GM21381 (cell line): ENCODE data around the gene DCDC1.
"Not testable (repeated sequence)": the region's sequence is repeated elsewhere in the genome, so short reads cannot be mapped to it uniquely, and the experiment has no call there.

Experiments
- ATAC-seq: cut with Tn5 transposase; IDR thresholded peaks from one replicate; pipeline ENCODE4 v1.9.1; 2021; ENCODE audit warnings: mild to moderate bottlenecking, moderate library complexity; ENCODE audit not compliant: unreplicated experiment

The DCDC1 gene

GRCh38 chr11:31337806-31338205 is 31.7 kb downstream of the DCDC1 start:
- no peak for ATAC-seq

- ATAC-seq: no peak
Observed at GRCh38 chr11:31328697-31329096, 40.8 kb downstream of the DCDC1 start.

GRCh38 chr11:31327417-31327816 is 42.1 kb downstream of the DCDC1 start:
- no peak for ATAC-seq

GRCh38 chr11:31326470-31327148 is 42.9 kb downstream of the DCDC1 start:
- ATAC-seq: peak; percentile 71

- no peak for ATAC-seq
Observed at GRCh38 chr11:31325160-31325559, 44.4 kb downstream of the DCDC1 start.

GRCh38 chr11:31323145-31323544 is 46.4 kb downstream of the DCDC1 start:
- ATAC-seq: no peak

GRCh38 chr11:31321494-31321893 is 48.0 kb downstream of the DCDC1 start:
- not testable (repeated sequence) for ATAC-seq

- ATAC-seq: no peak
Observed at GRCh38 chr11:31303644-31304180, 65.8 kb downstream of the DCDC1 start.

GRCh38 chr11:31301549-31302510 is 67.7 kb downstream of the DCDC1 start:
- ATAC-seq: no peak

- no peak for ATAC-seq
Observed at GRCh38 chr11:31295308-31295707, 74.2 kb downstream of the DCDC1 start.

- ATAC-seq: not testable (repeated sequence)
Observed at GRCh38 chr11:31273527-31273926, 96.0 kb downstream of the DCDC1 start.

GRCh38 chr11:31267720-31268119 is 101.8 kb downstream of the DCDC1 start:
- ATAC-seq: no peak

GRCh38 chr11:31264834-31265233 is 104.7 kb downstream of the DCDC1 start:
- no peak for ATAC-seq

GRCh38 chr11:31262761-31263160 is 106.8 kb downstream of the DCDC1 start:
- no peak for ATAC-seq

- no peak for ATAC-seq
Observed at GRCh38 chr11:31259797-31260196, 109.7 kb downstream of the DCDC1 start.

- ATAC-seq: no peak
Observed at GRCh38 chr11:31254415-31254814, 115.1 kb downstream of the DCDC1 start.

- no peak for ATAC-seq
Observed at GRCh38 chr11:31248768-31249167, 120.8 kb downstream of the DCDC1 start.

- ATAC-seq: no peak
Observed at GRCh38 chr11:31247321-31247720, 122.2 kb downstream of the DCDC1 start.

GRCh38 chr11:31246451-31247165 is 122.9 kb downstream of the DCDC1 start:
- ATAC-seq: no peak

- ATAC-seq: no peak
Observed at GRCh38 chr11:31243706-31244105, 125.8 kb downstream of the DCDC1 start.

GRCh38 chr11:31240340-31240904 is 129.1 kb downstream of the DCDC1 start:
- ATAC-seq: no peak
